ENCODE measurements around the gene SEC62. TPM values are rescaled to one million over a fixed set of nuclear protein-coding genes. Genes with fewer than 3 reads are reported as not detected.

SEC62 gene
- total RNA-seq, 1 experiment from 2014 or later, result 51.2 TPM

GRCh38 chr3:169946336-169946735 lies 20.3 kb upstream of the SEC62 start:
- peaks cover 5% of the 10 kb centered on the region; the same call in 1 of the 2 replicates for H3K36me3 Mint-ChIP-seq
- CTCF ChIA-PET, result no interaction called here
- H3K4me3 Mint-ChIP-seq, result no peak overlapping the region
- DNase-seq (ENCODE audit: low spot score) (no peak), ATAC-seq (no peak)
- H3K27ac Mint-ChIP-seq, result no peak overlapping the region
- peaks cover 10% of the 10 kb centered on the region for H3K9me3 Mint-ChIP-seq
- no peaks in the 10 kb centered on the region for H3K27me3 Mint-ChIP-seq (ENCODE audit: low read depth)
- peaks cover 4% of the 10 kb centered on the region for H3K4me1 Mint-ChIP-seq
- no peak for TF ChIP-seq FOXJ3 (CRISPR knock-in tag; IDR thresholded peaks at IDR 0.05; ENCODE audit: borderline replicate concordance)
- TF ChIP-seq ZNF263 (CRISPR knock-in tag; IDR thresholded peaks at IDR 0.05; ENCODE audit: low read depth), result no peak
- TF ChIP-seq JUN (CRISPR knock-in tag; IDR thresholded peaks at IDR 0.05), result no peak
- no peak for TF ChIP-seq CDX4 (CRISPR knock-in tag; IDR thresholded peaks at IDR 0.05; ENCODE audit: borderline replicate concordance)
- TF ChIP-seq ELF4 (CRISPR knock-in tag; IDR thresholded peaks at IDR 0.05; ENCODE audit: low read depth), result no peak
- TF ChIP-seq OVOL2 (CRISPR knock-in tag; IDR thresholded peaks at IDR 0.05; ENCODE audit: borderline replicate concordance), result no peak
- no peak for TF ChIP-seq ZNF121 (CRISPR knock-in tag; IDR thresholded peaks at IDR 0.05)
- TF ChIP-seq SOX15 (CRISPR knock-in tag; IDR thresholded peaks at IDR 0.05), result no peak
- no peak for TF ChIP-seq SMAD3 (CRISPR knock-in tag; IDR thresholded peaks at IDR 0.05; ENCODE audit: borderline replicate concordance)
- TF ChIP-seq PREB (CRISPR knock-in tag; IDR thresholded peaks at IDR 0.05; ENCODE audit: borderline replicate concordance), result no peak
- no peak for TF ChIP-seq GTF2I (CRISPR knock-in tag; conservative IDR thresholded peaks at IDR 0.05)
- TF ChIP-seq ARID4B (CRISPR knock-in tag; IDR thresholded peaks at IDR 0.05; ENCODE audit: borderline replicate concordance), result no peak
- TF ChIP-seq FOXP4 (CRISPR knock-in tag; IDR thresholded peaks at IDR 0.05), result no peak
- TF ChIP-seq MLX (CRISPR knock-in tag; IDR thresholded peaks at IDR 0.05), result no peak
- TF ChIP-seq KAT7 (CRISPR knock-in tag; IDR thresholded peaks at IDR 0.05; ENCODE audit: borderline replicate concordance), result no peak
- TF ChIP-seq RORB (CRISPR knock-in tag; IDR thresholded peaks at IDR 0.05), result no peak
- POLR2A ChIA-PET, result no interaction called here

All from WTC11 (cell line).